Ishikawa (cell line): Measurements from ENCODE around the gene AFAP1L1.

Experiments used
- CEBPB ChIP-seq: IDR thresholded peaks from 2 replicates; pipeline ENCODE4 v1.6.1; 2012
- EP300 ChIP-seq: IDR thresholded peaks from 2 replicates; pipeline ENCODE4 v1.6.1; 2012; ENCODE audit warnings: borderline replicate concordance
- FOXM1 ChIP-seq: IDR thresholded peaks from 2 replicates; pipeline ENCODE4 v1.6.1; 2012; ENCODE audit warnings: low read depth, borderline replicate concordance
- TEAD4 ChIP-seq: IDR thresholded peaks from 2 replicates; pipeline ENCODE4 v1.6.1; 2012
- YY1 ChIP-seq: IDR thresholded peaks from 2 replicates; pipeline ENCODE4 v1.6.1; 2012; ENCODE audit warnings: low read depth
- TF ChIP-seq, protein P1 (sequence below): IDR thresholded peaks from 2 replicates; pipeline ENCODE4 v1.6.1; 2012; ENCODE audit warnings: low read depth, mild to moderate bottlenecking
- TF ChIP-seq, protein P2 (sequence below): IDR thresholded peaks from 2 replicates; pipeline ENCODE4 v1.6.1; 2012

GRCh38 chr5:149362541-149362940 lies 90.9 kb downstream of the AFAP1L1 start:
- TF ChIP-seq CEBPB, result no peak
- TF ChIP-seq, protein P1, sequence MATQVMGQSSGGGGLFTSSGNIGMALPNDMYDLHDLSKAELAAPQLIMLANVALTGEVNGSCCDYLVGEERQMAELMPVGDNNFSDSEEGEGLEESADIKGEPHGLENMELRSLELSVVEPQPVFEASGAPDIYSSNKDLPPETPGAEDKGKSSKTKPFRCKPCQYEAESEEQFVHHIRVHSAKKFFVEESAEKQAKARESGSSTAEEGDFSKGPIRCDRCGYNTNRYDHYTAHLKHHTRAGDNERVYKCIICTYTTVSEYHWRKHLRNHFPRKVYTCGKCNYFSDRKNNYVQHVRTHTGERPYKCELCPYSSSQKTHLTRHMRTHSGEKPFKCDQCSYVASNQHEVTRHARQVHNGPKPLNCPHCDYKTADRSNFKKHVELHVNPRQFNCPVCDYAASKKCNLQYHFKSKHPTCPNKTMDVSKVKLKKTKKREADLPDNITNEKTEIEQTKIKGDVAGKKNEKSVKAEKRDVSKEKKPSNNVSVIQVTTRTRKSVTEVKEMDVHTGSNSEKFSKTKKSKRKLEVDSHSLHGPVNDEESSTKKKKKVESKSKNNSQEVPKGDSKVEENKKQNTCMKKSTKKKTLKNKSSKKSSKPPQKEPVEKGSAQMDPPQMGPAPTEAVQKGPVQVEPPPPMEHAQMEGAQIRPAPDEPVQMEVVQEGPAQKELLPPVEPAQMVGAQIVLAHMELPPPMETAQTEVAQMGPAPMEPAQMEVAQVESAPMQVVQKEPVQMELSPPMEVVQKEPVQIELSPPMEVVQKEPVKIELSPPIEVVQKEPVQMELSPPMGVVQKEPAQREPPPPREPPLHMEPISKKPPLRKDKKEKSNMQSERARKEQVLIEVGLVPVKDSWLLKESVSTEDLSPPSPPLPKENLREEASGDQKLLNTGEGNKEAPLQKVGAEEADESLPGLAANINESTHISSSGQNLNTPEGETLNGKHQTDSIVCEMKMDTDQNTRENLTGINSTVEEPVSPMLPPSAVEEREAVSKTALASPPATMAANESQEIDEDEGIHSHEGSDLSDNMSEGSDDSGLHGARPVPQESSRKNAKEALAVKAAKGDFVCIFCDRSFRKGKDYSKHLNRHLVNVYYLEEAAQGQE, result no peak
- no peak for TF ChIP-seq YY1
- TF ChIP-seq, protein P2, sequence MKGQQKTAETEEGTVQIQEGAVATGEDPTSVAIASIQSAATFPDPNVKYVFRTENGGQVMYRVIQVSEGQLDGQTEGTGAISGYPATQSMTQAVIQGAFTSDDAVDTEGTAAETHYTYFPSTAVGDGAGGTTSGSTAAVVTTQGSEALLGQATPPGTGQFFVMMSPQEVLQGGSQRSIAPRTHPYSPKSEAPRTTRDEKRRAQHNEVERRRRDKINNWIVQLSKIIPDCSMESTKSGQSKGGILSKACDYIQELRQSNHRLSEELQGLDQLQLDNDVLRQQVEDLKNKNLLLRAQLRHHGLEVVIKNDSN, result no peak
- TF ChIP-seq EP300, result no peak
- no peak for TF ChIP-seq FOXM1
- no peak for TF ChIP-seq TEAD4
